Thyroid gland (tissue), 4 donors: ENCODE results near the gene KCNQ1OT1.

Source experiments
- CTCF ChIP-seq, 6 experiments: fragments of 200-600 bp in 3 of 6; fragments of 450-650 bp in 3 of 6; sonication (generic) in 3 of 6; IDR thresholded peaks; one replicate each; pipeline ENCODE4 v1.5.1; 2016 to 2019; ENCODE audit warnings: antibody characterized with exemption in 6 of 6, mild to moderate bottlenecking in 2 of 6, inconsistent platforms in 1 of 6, moderate library complexity in 1 of 6
- POLR2A ChIP-seq, 2 donors: fragments of 450-650 bp; IDR thresholded peaks; one replicate each; pipeline ENCODE4 v1.6.1; 2017; ENCODE audit warnings: antibody characterized with exemption in 2 of 2, mild to moderate bottlenecking in 2 of 2, moderate library complexity in 1 of 2

DNA sequence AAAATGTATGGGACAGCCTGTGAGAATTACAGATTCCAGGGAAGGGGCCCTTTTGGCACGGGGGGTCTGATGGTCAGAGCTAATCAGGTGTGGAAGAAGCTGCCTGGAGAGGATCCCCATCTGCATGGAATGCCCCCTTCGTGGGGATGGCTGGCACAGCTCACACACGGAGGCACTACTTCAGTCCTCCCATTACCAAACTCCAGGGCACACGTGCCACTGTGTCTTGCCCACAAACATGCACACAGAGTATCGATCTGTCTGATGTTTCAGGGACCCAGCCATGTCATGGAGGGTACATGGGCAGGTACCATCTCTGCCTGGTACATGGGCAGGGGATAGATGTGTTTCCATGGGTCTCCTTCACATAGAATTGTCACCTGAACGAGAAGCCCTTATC, 14.7 kb downstream of the KCNQ1OT1 start:
- no peak for TF ChIP-seq CTCF (IDR thresholded peaks at IDR 0.05)
- no peak for TF ChIP-seq POLR2A (IDR thresholded peaks at IDR 0.05)
